LHCN-M2 (cell line): ENCODE results near the gene NPL. TPM values are rescaled to one million over a fixed set of nuclear protein-coding genes. Genes with fewer than 3 reads are reported as not detected.

ENCODE experiments used
- DNase-seq: peaks from one replicate; pipeline ENCODE4 v3.0.0-alpha.2; 2012; ENCODE audit warnings: low read depth
- polyA plus RNA-seq: library from polyadenylated mRNA; unstranded; fragments of >200 nt; gene quantifications from one replicate; pipeline ENCODE4 v1.2.1, GENCODE V29; 2012; ENCODE audit warnings: missing spikeins
- total RNA-seq: library from RNA; depleted of rRNA; stranded (reverse); fragments of >200 nt; gene quantifications from 2 replicates; pipeline ENCODE4 v1.2.3, GENCODE V29; 2014; rRNA removed

Gene NPL
- 3.2 and 4.2 TPM in 2 replicates for total RNA-seq
- 1.3 TPM for polyA plus RNA-seq

- DNase-seq: peak; percentile 76
These were observed at the start of gene NPL for GRCh38 chr1:182789138-182790076. NPL (plus strand) TSS chr1:182789773; CDS start chr1:182794372, 4,599 bp downstream.

GRCh38 chr1:182740120-182740519 is 49.5 kb upstream of the NPL start:
- DNase-seq: no peak

- DNase-seq: no peak
These were observed 46.8 kb upstream of the NPL start for GRCh38 chr1:182742780-182743179.

GRCh38 chr1:182752077-182752988 is 37.2 kb upstream of the NPL start:
- peak; percentile 41 for DNase-seq

GRCh38 chr1:182754087-182754486 is 35.5 kb upstream of the NPL start:
- DNase-seq: no peak

- DNase-seq: no peak
These were observed 34.8 kb upstream of the NPL start for GRCh38 chr1:182754543-182755314.

- no peak for DNase-seq
These were observed 33.9 kb upstream of the NPL start for GRCh38 chr1:182755632-182756031.

- no peak for DNase-seq
These were observed 33.1 kb upstream of the NPL start for GRCh38 chr1:182756423-182756822.

- DNase-seq: peak; percentile 17
These were observed 27.9 kb upstream of the NPL start for GRCh38 chr1:182761396-182762395.

- DNase-seq: no peak
These were observed 27.0 kb upstream of the NPL start for GRCh38 chr1:182762536-182762935.

GRCh38 chr1:182764029-182764727 is 25.4 kb upstream of the NPL start:
- no peak for DNase-seq

GRCh38 chr1:182765391-182765790 is 24.2 kb upstream of the NPL start:
- no peak for DNase-seq

GRCh38 chr1:182766050-182766449 is 23.5 kb upstream of the NPL start:
- DNase-seq: no peak

- no peak for DNase-seq
These were observed 22.5 kb upstream of the NPL start for GRCh38 chr1:182766881-182767645.

GRCh38 chr1:182768963-182769362 is 20.6 kb upstream of the NPL start:
- peak; percentile 57 for DNase-seq

GRCh38 chr1:182770232-182770631 is 19.3 kb upstream of the NPL start:
- DNase-seq: no peak

- no peak for DNase-seq
These were observed 18.2 kb upstream of the NPL start for GRCh38 chr1:182771187-182771984.

- no peak for DNase-seq
These were observed 12.2 kb upstream of the NPL start for GRCh38 chr1:182777386-182777785.
